Motor neuron (in vitro differentiated cells): ENCODE data around the gene LTBP1. TPM values are rescaled to one million over a fixed set of nuclear protein-coding genes. Genes with fewer than 3 reads are reported as not detected.

ENCODE experiments used
- ATAC-seq, 8 experiments: fragments of 200-7000 bp; cut with Tn5 transposase; replicated peaks in 6 of 8; 2 replicates each; pipeline ENCODE4 v1.8.0; 2021; ENCODE audit warnings: mild to moderate bottlenecking in 8 of 8, moderate library complexity in 8 of 8
- H3K27ac ChIP-seq, 2 donors: fragments of 250-450 bp; sonication (Bioruptor Pico); 2 replicates each; pipeline ENCODE4 v1.9.0; 2021; ENCODE audit warnings: antibody characterized with exemption in 2 of 2, mild to moderate bottlenecking in 2 of 2, moderate library complexity in 1 of 2
- H3K4me1 ChIP-seq, 2 donors: fragments of 250-450 bp; sonication (Bioruptor Pico); replicated peaks in 1 of 2; 2 replicates each; pipeline ENCODE4 v1.6.1; 2021; ENCODE audit warnings: antibody characterized with exemption in 2 of 2, mild to moderate bottlenecking in 2 of 2, moderate library complexity in 1 of 2
- H3K4me3 ChIP-seq, 5 donors: fragments of 250-450 bp; sonication (Bioruptor Pico); 2 replicates each; pipeline ENCODE4 v1.9.0; 2021; ENCODE audit warnings: antibody characterized with exemption in 5 of 5, mild to moderate bottlenecking in 5 of 5, moderate library complexity in 4 of 5
- WGBS, 10 experiments: fragments of 450-650 bp; shearing (Covaris generic); methylation state at CpG; one replicate each; pipeline ENCODE4 v1.0.0; 2022; 5-methylcytosine and 5-hydroxymethylcytosine counted together
- in situ Hi-C, 9 experiments: fragments of 400-800 bp; cut with MboI; loops; one replicate each; pipeline ENCODE4 v1.15.0; 2021; ENCODE audit warnings: low sequenced_read_pairs in 9 of 9, low pct_unique_long_range_greater_than_20kb in 2 of 9; ENCODE audit not compliant: unreplicated experiment in 9 of 9
- total RNA-seq, 8 experiments: library from RNA; unstranded; fragments of 300-600 nt; gene quantifications; 2 replicates each; pipeline versions ENCODE4 v1.2.3 to v1.2.4, GENCODE V29; 2022

LTBP1 gene
- total RNA-seq, 8 experiments from 2014 or later = 2.8 to 692 (median 20.8) TPM

- WGBS, 10 experiments = 31 to 96% (median 91%) methylated on average over 2 to 3 of the region's 3 CpGs; no CpG with 5 or more reads in 1 of the 10 experiments
- ATAC-seq = no peak
- no peak overlapping the region for H3K27ac ChIP-seq
- no peaks in the 10 kb centered on the region for H3K4me1 ChIP-seq
- no peak overlapping the region for H3K4me3 ChIP-seq
- in situ Hi-C loops = no loop called here
These were observed 366.3 kb downstream of the LTBP1 start for GRCh38 chr2:33313039-33313438.

- Histone ChIP-seq H3K27ac (no peak overlapping the region), H3K4me1 (no peaks in the 10 kb centered on the region), H3K4me3 (no peak overlapping the region)
- in situ Hi-C loops = no loop called here
- ATAC-seq = no peak
These were observed 367.8 kb downstream of the LTBP1 start for GRCh38 chr2:33314541-33314940.

- H3K27ac ChIP-seq = no peak overlapping the region
- in situ Hi-C loops = no loop called here
- no peaks in the 10 kb centered on the region for H3K4me1 ChIP-seq
- WGBS, 10 experiments = 0 to 100% (median 88%) methylated on average over 1 of the region's 1 CpG; no CpG with 5 or more reads in 3 of the 10 experiments
- no peak for ATAC-seq
- no peak overlapping the region for H3K4me3 ChIP-seq
These were observed 369.6 kb downstream of the LTBP1 start for GRCh38 chr2:33316328-33316727.

GRCh38 chr2:33317369-33318007, 370.7 kb downstream of the LTBP1 start:
- WGBS, 10 experiments = 7 to 100% (median 64%) methylated on average over 1 to 5 of the region's 5 CpGs; no CpG with 5 or more reads in 1 of the 10 experiments
- in situ Hi-C loops = no loop called here
- no peak overlapping the region for H3K4me3 ChIP-seq
- H3K27ac ChIP-seq = no peak overlapping the region
- peak in 3 of 8 experiments; percentile 47 to 57 (median 55) for ATAC-seq
- no peaks in the 10 kb centered on the region for H3K4me1 ChIP-seq

GRCh38 chr2:33318456-33318855, 371.7 kb downstream of the LTBP1 start:
- H3K27ac ChIP-seq = no peak overlapping the region
- in situ Hi-C loops = no loop called here
- no peaks in the 10 kb centered on the region for H3K4me1 ChIP-seq
- no peak overlapping the region for H3K4me3 ChIP-seq
- WGBS, 10 experiments = 60 to 96% (median 92%) methylated on average over 2 to 3 of the region's 3 CpGs
- no peak for ATAC-seq

- in situ Hi-C loops = no loop called here
- Histone ChIP-seq H3K4me1 (no peaks in the 10 kb centered on the region), H3K27ac (no peak overlapping the region), H3K4me3 (no peak overlapping the region)
- WGBS, 10 experiments = 72 to 100% (median 85%) methylated on average over 2 to 3 of the region's 3 CpGs
- ATAC-seq = no peak
These were observed 373.8 kb downstream of the LTBP1 start for GRCh38 chr2:33320573-33320972.

- in situ Hi-C loops = no loop called here
- Histone ChIP-seq H3K4me1 (no peaks in the 10 kb centered on the region), H3K4me3 (no peak overlapping the region), H3K27ac (no peak overlapping the region)
- ATAC-seq = peak in 3 of 8 experiments; percentile 16 to 60 (median 34)
- WGBS, 10 experiments = 0 to 100% (median 71%) methylated on average over 1 to 8 of the region's 8 CpGs; no CpG with 5 or more reads in 2 of the 10 experiments
These were observed 374.6 kb downstream of the LTBP1 start for GRCh38 chr2:33321236-33321771.

- ATAC-seq = peak in 3 of 8 experiments; percentile 29 to 79 (median 42)
- Histone ChIP-seq H3K4me3 (no peak overlapping the region), H3K27ac (no peak overlapping the region), H3K4me1 (no peaks in the 10 kb centered on the region)
- WGBS, 10 experiments = 0 to 83% (median 50%) methylated on average over 1 to 3 of the region's 3 CpGs; no CpG with 5 or more reads in 3 of the 10 experiments
- in situ Hi-C loops = no loop called here
These were observed 375.2 kb downstream of the LTBP1 start for GRCh38 chr2:33321876-33322483.

GRCh38 chr2:33322612-33323011, 375.9 kb downstream of the LTBP1 start:
- Histone ChIP-seq H3K4me3 (no peak overlapping the region), H3K27ac (no peak overlapping the region), H3K4me1 (no peaks in the 10 kb centered on the region)
- in situ Hi-C loops = no loop called here
- no peak for ATAC-seq
- WGBS, 10 experiments = 80 to 100% (median 91%) methylated on average over 3 to 6 of the region's 6 CpGs; no CpG with 5 or more reads in 1 of the 10 experiments

GRCh38 chr2:33323957-33324356, 377.2 kb downstream of the LTBP1 start:
- no peak for ATAC-seq
- Histone ChIP-seq H3K4me3 (no peak overlapping the region), H3K27ac (no peak overlapping the region), H3K4me1 (no peaks in the 10 kb centered on the region)
- 91 to 100% (median 100%) methylated on average over 1 to 2 of the region's 2 CpGs; no CpG with 5 or more reads in 4 of the 10 experiments for WGBS, 10 experiments
- in situ Hi-C loops = no loop called here

GRCh38 chr2:33326100-33326499, 379.3 kb downstream of the LTBP1 start:
- WGBS, 10 experiments = 21 to 95% (median 85%) methylated on average over 2 to 4 of the region's 4 CpGs; no CpG with 5 or more reads in 1 of the 10 experiments
- ATAC-seq = peak in 3 of 8 experiments; percentile 41 to 89 (median 51)
- in situ Hi-C loops = no loop called here
- Histone ChIP-seq H3K4me1 (no peaks in the 10 kb centered on the region), H3K27ac (no peak overlapping the region), H3K4me3 (no peak overlapping the region)

- Histone ChIP-seq H3K4me3 (no peak overlapping the region), H3K27ac (no peak overlapping the region), H3K4me1 (no peaks in the 10 kb centered on the region)
- in situ Hi-C loops = no loop called here
- 63 to 100% (median 97%) methylated on average over 1 to 3 of the region's 3 CpGs; no CpG with 5 or more reads in 1 of the 10 experiments for WGBS, 10 experiments
- no peak for ATAC-seq
These were observed 386.7 kb downstream of the LTBP1 start for GRCh38 chr2:33333433-33333832.

GRCh38 chr2:33334083-33334482, 387.3 kb downstream of the LTBP1 start:
- 80 to 100% (median 100%) methylated on average over 1 to 4 of the region's 4 CpGs; no CpG with 5 or more reads in 1 of the 10 experiments for WGBS, 10 experiments
- no peaks in the 10 kb centered on the region for H3K4me1 ChIP-seq
- H3K4me3 ChIP-seq = no peak overlapping the region
- no peak for ATAC-seq
- in situ Hi-C loops = no loop called here
- no peak overlapping the region for H3K27ac ChIP-seq
